HG02610 (cell line): ENCODE data around the gene AGR2.
"Not testable (repeated sequence)": the region's sequence is repeated elsewhere in the genome, so short reads cannot be mapped to it uniquely, and the experiment has no call there.

ENCODE experiments used
- ATAC-seq: cut with Tn5 transposase; IDR thresholded peaks from one replicate; pipeline ENCODE4 v1.9.1; 2021; ENCODE audit warnings: mild to moderate bottlenecking, moderate library complexity; ENCODE audit not compliant: unreplicated experiment

The AGR2 gene

DNA sequence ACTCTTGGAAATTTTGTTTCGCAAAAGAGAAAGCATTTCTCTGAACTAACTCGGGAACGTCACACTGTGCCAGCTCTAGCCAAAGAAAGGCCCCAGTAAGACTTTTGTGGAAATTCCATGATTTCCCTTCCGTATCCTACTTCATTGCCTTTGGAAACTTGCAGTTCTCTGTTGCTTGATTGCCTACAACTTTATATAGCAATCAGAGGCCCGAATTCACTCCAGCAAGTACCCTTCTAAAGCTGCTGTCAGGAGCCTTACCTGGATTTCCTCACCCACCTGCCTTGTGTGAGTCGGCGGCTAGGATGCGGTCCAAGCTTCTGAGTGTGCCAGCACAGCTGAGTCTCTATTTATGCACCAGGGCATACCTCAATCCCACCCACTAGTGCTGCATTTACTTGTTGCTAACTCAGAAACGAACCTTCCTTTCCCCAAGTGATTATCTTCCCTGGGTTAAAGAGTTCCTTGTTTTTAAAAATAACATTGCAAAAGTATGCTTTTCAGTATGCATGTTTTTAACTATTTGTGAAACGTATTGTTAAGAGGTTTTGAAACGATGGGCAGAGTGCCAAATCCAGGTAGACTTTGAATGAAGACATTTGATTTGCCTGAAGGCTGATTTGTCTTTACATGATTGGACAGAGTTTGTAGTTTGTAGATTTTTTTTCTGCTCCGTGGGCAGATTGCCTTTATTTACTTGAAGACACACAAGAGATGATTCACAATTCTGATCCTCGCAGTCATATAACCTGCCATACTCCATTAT lies at the start of gene AGR2:
TSS of gene AGR2 (minus strand) at position 326 of the 766 bp plus-strand sequence. CDS start 3,203 bp downstream, outside the sequence.
- no peak for ATAC-seq

DNA sequence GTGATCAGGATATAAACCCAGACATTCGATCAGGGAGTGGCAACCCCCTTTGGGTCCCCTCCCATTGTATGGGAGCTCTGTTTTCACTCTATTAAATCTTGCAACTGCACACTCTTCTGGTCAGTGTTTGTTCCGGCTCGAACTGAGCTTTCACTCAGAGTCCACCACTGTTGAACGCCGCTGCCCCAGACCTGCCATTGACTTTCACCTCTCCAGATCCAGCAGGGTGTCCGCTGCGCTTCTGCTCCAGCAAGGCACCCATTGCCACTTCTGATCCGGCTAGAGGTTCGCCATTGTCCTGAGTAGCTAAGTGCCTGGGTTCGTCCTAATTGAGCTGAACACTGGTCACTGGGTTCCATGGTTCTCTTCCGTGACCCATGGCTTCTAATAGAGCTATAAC lies 48.4 kb upstream of the AGR2 start:
- ATAC-seq = not testable (repeated sequence)

- ATAC-seq = no peak
Observed at GRCh38 chr7:16851829-16852228, 47.0 kb upstream of the AGR2 start.

DNA sequence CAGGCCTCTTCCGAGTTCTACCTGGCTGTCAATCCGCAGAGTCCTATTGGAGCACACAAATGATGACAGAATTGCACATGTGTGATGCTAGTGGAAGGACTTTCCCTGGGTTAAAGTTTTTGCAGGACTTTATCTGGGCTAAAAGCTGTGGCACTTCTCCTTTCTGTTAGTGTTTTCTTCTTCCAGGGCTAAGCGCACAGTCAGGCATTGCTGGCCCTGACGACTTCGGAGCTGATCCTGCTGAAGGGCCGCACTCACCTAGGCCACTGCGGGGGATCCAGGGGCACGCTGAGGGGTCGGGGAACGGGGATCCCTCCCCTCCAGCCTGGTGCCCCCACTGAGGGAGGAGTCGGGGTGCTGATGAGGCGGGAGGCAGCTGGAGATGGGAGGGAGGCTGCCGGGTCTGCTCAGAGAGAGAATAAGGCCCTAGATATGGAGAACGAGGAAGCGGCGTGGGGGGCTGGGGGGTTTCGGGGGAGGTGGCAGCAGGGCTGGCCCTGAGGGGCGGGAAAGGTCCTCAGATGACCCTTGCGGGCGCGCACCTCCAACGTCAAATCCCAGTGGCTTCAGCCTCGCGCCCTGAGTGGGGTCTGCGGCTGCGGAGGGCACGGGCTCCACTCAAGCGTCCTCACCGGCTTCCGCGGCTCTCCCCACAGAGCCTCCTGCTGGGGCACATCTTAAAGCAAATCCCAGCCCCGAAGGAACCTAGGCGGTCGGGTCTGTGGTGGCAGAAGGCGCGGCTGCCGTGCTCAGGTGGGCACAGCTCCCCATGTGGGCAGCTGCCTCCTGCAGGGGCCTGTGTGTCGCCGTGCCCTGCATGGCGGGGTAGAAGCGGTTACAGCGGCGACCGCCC lies 46.0 kb upstream of the AGR2 start:
- ATAC-seq = no peak

GRCh38 chr7:16849296-16850148 lies 44.7 kb upstream of the AGR2 start:
- ATAC-seq = no peak

DNA sequence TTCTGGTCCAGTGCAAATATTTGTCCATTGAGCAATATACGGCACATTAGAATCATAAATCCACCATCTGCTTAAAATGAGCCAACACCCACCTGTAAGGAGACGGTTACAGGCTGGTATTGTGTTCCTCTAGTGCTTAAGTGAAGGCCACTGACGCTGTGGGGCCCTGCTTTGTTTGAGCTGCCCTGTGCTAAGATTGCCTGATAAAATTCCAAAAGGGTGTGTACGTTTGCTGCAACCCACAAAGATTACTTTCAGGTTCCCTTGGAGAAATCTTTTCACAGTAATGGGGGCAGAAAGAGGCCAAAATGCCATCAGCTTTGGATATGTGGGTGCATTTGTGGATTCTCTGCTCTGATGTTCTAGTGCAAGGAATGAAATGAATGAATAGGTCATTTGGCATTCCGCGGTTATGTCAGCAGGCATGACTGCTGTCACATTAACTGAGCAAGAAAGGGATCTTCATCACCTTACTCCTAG lies 42.6 kb upstream of the AGR2 start:
- ATAC-seq = no peak

DNA sequence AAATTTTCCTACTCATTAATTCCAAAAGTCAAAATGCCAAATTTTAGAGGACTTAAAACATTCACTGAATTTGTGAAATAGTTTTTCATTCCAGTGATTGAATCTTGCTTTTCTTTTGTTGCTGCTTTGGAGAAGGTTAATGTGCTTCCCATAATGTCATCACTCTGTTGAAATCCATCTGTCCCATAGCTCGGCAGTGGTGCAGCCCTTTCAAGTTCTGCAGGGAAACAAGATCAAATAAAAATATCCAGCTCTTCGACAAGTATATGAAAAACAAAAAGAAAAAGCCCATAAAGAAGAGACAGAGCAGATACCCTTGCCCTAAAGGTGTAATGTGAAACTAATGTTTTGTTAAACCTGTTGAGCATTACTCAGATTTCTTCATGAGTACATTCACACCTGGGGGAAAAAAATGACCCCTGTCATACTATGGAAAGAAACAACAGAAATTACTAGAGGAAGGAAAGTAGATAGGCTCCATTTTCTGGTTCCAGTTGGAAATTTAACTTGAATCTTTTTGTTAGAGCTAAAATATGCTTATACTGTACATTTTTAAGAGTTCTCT lies 41.9 kb upstream of the AGR2 start:
- ATAC-seq = no peak

DNA sequence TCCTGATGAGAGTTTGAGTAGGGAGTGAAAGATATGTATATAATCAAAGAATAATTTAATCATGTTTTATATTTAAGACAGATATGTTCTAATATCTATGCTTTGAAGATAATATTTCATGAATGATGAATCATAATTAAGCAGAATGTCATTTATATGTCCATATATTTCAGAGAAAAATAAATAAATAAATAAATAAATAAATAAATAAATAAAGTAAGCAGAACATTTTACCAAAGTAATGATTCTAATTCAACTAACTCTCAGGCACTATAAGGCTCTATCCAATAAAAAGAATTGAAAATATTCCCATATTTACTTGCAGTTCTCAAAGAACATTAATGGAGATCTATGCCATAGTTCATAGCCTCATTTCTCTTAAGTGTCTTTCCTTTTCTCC lies 40.9 kb upstream of the AGR2 start:
- no peak for ATAC-seq

DNA sequence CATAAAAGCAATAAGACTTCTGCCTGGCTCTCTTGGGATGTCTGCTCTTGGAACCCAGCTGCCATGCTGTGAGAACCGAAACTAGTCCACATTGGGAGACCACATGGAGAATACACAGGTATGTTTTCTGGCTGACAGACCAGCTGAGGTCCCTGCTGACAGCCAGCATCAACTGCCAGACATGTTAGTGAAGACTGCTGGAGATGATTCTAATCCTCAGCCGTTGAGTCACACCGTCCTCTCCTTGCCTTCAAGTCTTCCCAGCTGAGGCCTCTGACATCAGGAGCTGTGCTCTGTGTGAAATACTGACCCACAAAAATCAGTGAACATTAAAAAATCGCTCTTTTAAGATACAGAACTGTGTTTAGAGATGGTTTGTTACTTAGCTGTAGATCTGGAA lies 36.9 kb upstream of the AGR2 start:
- no peak for ATAC-seq

- no peak for ATAC-seq
Observed at GRCh38 chr7:16840094-16840493, 35.3 kb upstream of the AGR2 start.

DNA sequence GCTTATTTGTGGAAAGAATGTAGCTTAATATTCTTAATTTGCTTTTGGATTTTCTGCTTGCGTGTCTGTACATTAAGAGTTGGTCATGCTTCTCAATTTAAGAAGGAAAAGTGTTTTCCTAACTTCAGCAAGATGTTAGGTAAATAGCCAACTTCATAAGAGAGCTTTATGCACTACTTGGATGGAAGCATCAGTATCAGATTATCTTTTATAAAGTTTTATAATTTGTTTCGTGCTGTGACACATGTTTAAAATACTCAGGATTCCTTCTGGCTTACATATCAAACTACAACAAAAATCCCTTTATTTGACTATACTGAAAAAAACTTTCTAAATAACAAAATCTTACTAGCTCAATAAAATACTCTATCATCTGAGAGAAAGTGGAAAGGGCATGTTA lies 34.8 kb upstream of the AGR2 start:
- ATAC-seq = no peak

- no peak for ATAC-seq
Observed at GRCh38 chr7:16838891-16839290, 34.1 kb upstream of the AGR2 start.

DNA sequence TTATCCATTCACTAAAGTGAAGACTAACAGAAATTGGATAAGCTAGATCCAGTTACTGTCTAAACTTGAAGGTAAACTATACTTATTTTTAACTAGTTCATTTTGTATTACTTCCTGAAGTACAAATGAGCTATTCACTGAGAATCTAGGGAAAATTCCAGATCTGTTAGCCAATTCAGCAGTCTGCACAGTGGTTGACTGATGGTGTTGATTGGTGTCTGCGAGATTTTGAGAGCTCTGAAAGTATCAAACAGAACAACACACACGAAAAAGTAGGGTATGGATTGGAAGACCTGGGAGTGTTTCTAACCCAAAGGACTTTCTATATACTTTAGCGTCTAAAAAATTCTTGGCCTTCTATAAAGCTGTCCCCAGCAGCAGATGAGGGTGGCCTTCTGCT lies 33.6 kb upstream of the AGR2 start:
- no peak for ATAC-seq

GRCh38 chr7:16836481-16836880 lies 31.7 kb upstream of the AGR2 start:
- no peak for ATAC-seq

DNA sequence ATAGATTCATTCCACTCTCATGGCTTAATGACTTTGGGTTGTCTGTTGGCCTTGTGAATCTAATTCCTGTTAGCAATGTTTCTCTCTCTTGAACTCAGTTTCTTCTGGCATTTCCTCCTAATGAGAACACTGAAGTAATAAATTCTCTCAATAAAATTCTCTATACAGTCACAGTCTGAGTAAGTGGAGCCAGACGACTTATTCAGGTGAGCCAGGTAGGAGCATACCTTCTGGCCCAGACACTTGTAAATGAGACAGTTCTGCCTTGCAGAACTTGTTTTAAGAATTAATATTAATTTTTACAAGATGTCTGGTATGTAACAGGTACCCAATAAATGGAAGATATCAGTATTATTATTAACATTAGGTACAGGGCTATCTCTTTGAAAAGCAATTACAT lies 28.6 kb upstream of the AGR2 start:
- no peak for ATAC-seq

GRCh38 chr7:16826060-16826459 lies 21.3 kb upstream of the AGR2 start:
- no peak for ATAC-seq

DNA sequence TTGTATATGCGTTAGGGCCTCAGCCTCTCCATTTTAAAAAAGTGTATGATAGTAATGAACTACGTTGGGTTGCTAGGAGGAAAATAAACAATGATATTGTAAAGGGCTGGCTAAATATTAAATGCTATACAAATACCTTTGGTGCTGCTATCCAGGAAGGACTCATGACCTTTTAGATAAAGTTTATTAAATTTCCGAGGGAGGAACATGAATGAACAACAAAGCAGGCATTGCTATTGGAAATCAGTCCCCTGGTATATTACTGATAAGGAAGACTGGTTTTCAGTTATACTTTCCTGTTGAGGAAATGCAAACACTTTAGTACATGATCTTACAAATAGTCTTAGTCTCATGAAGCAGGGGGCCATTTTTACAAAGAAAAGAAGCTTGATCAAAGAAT lies 17.2 kb upstream of the AGR2 start:
- ATAC-seq = no peak

DNA sequence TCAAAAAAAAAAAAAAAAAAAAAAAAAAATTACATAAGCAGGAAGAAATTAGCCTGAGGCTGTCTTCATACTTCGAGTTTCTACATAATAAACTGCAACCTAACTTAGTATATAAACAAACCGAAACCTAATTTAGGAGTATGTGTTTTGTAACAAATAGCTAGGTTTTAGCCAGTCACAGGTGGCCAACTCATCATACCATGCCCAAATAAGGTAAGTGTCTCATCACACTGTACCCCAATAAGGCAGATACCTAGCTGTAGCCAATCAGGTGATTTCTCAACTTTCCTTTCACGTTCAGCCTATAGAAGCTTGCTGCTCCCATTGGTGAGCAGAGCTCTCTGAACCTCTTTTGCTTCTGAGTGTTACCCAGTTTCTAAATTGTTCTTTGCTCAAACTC lies 13.9 kb upstream of the AGR2 start:
- ATAC-seq = no peak

DNA sequence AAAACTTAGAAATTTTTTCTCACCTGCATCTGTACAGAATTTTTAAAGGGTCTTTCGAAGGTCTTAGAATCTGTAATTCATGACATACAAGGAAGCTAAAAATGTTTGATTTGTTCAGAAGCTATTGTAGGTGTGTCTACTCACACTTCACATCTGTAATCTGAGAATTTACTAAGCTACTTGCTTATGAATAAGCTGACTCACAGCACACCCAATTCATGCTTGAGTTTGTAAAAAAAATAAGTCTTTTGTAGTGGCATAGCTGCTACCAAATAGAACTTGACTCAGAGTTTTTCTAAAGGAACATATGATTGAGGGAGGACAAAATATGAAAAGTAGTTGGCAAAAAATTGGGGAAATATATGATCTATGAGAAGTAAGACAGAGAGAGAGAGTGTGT lies 12.7 kb upstream of the AGR2 start:
- no peak for ATAC-seq

DNA sequence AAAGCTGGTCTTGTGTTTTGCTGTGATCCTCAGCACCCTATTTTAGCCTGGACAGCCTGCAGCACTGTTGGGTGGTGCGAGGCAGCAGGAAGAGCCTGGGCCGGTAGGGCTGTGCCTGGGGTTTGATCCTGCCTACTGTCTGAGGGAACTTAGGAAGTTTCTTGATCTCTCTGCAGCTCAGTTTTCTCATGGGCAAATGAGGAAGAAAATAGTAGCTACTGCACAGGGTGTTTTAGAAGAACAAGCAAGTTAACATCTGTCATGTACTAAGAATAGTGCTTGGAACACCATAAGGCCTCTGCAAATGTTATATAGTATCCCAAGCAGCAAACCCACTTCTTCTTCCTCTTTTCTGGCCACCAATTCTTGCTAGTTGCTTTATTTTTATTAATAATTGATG lies 12.0 kb upstream of the AGR2 start:
- no peak for ATAC-seq

- ATAC-seq = no peak
Observed at GRCh38 chr7:16815001-16815400, 10.2 kb upstream of the AGR2 start.
